Brain pericyte (primary cell): ENCODE results near the gene DNASE1L3.
"Not testable (repeated sequence)": the region's sequence is repeated elsewhere in the genome, so short reads cannot be mapped to it uniquely, and the experiment has no call there.

ENCODE experiments used
- DNase-seq: peaks from one replicate; pipeline ENCODE4 v3.0.0-alpha.2; 2012; ENCODE audit warnings: low read depth, low spot score

The DNASE1L3 gene, protein sequence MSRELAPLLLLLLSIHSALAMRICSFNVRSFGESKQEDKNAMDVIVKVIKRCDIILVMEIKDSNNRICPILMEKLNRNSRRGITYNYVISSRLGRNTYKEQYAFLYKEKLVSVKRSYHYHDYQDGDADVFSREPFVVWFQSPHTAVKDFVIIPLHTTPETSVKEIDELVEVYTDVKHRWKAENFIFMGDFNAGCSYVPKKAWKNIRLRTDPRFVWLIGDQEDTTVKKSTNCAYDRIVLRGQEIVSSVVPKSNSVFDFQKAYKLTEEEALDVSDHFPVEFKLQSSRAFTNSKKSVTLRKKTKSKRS

DNA sequence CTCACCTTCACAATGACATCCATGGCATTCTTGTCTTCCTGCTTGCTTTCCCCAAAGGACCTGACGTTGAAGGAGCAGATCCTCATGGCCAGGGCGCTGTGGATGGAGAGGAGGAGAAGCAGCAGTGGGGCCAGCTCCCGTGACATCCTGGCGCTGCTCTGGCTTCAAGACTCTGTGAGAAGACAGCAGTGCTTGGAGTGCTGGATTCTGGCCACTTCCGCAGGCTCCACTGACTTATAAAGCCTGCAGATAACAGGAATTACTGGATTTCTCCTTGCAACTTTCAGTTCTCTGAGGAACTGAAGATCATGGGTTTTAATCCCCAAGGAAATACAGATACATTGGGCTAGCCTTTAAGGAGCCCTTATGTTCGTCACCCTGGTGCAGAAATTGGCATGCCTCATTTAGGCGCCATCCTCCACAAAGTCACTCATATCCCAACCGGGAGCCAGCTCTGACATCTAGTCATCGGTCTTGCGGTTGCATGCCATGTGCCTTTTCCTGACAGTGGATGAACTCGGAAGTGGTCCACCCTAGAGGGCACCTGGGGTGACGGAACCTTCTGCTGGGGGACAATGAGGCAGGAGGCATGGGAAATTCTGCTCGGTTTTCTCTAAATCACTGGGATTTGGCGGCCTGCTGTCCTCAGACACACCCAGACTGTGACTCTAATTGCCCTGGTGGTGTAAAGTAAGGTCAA lies at the start of gene DNASE1L3:
TSS of gene DNASE1L3 (minus strand) at position 212 of the 700 bp plus-strand sequence. CDS start at position 146, 66 bp downstream.
- no peak for DNase-seq

DNA sequence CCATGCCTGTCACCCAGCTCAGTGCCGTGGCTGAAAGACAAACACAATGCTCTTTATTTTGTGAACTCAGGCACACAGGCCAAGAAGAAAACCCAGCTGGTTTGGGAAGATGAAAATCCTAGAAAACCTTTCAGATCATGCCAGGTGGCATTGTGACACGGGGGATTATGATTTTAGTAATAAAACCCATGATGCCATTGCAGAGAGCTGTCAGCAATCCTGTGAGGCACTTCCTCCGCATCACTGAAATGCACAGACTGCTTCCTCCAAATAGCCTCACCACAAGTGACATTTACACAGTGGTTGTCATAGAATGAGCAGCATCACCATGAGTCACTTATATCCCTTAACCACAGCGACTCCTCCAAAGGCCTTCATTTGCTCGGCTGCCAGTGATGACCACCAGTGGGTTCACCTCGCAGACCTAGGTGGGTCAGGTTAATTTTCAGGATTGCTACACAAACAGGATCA lies 49.5 kb upstream of the DNASE1L3 start:
- DNase-seq, result no peak

DNA sequence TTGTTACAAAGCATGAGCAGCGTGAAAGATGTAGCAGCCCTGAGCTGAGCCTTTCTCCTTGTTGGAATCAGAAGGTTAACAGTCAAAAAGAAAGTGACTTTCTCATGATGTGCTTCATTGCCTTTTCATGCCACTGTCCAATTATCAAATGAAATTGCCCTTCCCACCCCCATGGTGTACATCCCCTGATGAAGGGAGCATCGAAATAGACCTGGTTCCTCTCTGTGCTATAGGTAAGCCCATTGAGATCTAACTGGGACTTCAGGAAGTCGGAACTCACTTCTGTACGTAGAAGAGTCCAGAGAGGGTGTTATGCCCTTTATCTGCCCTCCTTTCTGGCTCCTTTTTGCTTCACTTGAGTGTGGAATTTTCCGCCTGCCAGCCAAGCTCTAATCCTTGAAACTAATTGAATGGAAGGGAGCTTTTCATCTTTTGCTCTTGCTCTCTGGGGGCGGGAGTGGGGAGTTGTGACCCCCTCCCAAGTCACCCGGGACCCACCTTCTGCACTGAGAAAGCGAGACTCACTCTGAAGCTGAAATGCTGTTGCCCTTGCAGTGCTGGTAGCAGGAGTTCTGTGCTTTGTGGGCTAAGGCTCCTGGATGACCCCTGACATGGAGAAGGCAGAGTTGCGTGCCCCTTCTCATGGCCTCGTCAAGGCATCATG lies 47.8 kb upstream of the DNASE1L3 start:
- no peak for DNase-seq

DNA sequence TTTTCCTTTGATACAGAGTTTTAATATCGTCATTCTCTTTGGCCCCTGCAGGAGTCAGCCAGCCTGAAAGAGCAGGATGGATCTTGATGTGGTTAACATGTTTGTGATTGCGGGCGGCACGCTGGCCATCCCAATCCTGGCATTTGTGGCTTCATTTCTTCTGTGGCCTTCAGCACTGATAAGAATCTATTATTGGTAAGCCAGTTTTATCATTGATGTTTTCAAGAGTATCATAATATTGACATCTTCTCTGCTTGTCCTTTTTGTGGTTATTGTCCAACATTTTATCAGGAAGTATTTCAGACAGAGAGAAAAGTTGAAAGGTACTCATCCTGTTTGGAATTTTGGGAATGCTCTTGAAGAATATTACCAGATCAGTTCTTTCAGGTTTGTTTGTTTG lies 45.7 kb upstream of the DNASE1L3 start:
- DNase-seq, result no peak

DNA sequence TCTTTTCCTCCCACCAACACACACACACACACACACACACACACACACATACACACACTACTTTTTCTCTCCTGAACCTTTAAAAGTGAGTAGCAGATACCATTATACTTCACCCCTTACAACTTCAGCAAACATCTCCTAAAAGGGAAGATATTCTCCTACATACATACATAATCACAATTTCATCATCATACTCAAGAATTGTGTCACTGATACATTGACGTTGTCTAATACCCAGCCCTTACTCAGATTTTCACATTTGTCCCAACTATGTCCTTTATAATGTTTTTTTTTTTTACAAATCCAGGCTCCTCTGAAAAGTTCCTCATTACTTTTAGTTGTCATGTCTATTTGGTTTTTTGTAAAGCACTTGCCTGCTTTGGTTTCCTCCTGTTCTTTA lies 45.3 kb upstream of the DNASE1L3 start:
- DNase-seq, result no peak

DNA sequence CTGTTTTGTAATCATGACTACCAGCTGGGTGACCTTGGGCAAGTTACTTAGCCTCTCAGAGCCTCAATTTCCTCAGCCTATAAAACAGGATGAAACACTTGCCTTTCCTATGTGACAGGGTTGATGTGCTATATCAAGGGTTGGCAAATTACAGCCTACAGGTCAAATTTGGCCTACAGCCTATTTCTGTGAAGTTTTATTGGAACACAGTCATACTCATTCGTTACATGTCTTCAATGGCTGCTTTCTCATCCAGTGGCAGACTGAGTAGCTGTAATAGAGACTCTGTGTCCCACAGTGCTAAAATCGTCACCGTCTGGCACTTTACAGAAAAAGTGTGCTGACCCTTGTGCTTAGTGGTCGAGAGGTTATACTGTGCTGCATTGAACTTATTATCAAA lies 43.4 kb upstream of the DNASE1L3 start:
- DNase-seq, result no peak

DNA sequence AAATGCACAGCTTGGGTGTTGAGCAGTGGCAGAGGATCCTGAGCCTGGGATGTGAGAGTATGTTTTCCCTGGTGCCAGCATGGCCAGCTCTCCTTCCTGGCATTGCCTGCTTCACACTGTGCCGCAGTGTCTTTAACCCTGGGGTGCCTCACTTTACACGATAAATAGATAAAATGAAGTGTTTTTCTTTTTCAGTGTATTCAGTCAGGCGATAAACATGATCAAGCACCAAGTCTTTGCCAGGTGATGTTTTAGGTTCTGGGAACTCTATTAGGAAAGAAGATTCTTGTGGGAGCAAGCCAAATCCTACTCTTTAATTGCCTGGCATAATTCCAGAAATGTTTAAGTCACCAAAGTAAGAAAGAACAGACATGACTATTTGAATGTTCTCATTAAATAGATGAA lies 40.9 kb upstream of the DNASE1L3 start:
- DNase-seq, result no peak

DNA sequence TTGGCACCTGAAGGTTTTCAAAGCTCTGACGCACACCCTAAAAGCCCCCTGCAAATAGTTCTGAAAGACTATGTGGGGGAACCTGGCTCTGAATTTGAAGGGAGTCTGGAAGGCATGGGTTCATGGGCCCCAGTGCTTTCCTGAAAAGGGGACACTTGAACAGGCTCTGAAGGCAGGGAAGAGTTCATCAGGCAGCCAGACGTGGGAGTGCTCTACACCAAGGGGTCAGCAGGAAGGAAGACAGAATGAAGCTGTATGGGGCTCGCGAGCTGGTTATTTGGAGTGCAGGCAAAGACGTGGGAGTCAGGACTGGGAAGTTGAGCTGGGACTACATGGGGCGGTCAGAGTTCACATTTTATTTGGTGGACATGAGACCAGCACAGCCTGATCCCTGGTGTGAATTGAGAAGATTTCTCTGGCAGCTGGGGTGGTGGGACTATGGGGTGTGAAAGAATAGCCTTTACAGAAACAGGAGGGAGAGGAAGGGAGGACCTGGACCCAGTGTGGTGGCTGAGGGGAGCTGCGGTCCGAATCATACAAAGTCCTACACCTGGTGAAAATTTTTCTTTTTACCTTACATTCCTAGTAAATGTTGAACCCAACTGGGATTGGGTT lies 39.4 kb upstream of the DNASE1L3 start:
- DNase-seq, result no peak

DNA sequence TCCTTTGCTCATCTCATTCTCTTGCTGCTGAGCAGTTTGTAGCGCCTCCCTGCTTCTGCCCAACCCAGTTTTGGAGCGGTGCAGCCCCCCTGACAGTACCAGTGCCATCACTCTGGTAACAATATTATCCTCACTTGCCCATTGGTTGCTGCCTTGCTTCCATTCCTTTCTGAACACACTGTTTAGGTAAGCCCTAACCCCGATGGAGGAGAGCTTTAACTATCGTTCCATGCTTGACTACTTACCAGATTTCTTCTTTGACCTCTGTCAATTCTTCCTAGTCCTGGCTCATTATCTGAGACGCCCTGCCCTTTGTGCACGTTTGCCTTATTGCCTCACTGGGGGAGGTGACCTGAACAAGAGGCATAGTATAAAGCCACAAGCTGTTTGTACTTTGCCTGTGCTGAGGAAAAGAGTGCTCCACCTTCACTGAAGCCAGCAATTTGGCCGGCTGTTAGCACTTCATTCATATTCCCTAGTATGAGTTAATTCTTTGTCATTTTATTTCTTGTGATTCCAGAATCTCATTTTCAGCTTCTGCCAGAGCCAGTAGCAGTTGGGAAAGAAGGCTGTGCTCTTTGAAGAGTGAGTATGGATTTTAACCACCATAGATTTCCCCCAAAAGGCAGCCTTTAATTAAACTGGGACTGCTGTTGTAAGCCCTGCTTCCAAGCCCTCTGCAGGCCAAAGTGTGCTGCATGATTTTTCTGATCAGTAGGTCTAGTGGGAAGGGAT lies 38.8 kb upstream of the DNASE1L3 start:
- no peak for DNase-seq

DNA sequence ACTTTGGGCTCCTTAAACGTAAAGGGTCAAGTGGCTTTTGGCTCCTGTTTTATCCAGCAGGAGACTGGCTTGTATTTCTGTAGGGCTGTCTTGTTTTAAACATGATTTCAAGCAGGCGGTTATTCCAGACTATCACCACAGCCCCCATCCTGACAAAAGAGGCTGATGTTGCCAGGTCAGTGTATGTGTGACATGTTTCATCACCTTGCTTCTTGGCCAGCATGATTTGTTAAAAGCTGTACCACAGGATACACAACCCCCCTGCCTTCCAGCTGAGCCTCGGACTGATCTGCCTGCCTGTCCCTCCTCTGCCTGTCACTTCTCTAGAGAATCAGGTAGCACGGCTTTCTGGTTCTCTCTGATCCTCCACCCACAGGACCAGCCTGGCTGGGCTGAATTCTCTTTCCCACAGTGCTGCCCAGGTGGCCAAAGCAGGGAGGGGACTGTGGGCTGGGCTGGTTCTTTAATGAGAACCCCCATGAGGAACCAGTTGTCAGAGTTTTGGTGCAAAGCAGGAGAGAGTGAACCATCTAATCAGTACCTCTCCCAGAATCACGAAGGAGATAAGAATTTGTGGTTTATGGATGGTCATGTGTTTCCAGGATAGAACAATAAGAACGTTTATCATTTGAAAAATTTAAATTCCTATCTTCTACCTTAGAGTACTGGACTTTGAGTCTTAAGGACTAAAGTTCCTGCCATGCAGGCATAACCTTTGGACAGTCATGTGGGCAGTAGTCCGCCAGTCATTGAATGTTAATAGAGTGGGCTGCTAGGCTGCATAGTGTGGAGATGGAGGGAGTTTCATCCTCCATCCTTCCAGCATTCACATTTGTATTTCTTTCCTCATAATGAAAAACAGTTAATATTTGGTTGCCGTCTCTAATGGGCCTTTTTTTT lies 35.6 kb upstream of the DNASE1L3 start:
- DNase-seq, result no peak

DNA sequence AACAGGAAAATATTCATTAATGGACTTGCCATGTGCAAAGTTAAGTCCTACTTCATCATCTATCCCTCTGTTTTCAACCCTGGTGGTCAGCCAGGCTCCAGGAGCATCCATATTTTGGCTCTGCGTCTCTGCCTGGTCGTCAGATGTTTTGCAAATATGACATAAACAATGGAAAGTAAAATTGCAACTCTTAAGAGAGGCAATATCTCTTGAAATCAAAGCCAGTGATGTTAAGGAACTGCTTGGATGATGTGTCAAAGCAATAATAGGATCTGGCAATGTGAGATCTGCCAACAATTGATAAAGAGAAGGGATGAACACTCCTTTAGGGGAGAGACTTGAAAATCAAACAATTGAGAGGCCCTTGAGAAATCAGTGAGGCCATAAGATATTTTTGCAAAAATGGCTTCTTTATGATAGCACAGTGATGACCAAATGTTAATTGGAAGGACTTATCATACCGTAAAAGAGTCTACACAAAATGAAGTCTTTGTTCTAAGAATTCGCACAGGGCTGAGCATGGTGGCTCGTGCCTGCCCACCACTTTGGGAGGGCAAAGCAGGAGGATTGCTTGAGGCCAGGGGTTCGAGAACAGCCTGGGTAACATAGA lies 33.3 kb upstream of the DNASE1L3 start:
- DNase-seq, result no peak

DNA sequence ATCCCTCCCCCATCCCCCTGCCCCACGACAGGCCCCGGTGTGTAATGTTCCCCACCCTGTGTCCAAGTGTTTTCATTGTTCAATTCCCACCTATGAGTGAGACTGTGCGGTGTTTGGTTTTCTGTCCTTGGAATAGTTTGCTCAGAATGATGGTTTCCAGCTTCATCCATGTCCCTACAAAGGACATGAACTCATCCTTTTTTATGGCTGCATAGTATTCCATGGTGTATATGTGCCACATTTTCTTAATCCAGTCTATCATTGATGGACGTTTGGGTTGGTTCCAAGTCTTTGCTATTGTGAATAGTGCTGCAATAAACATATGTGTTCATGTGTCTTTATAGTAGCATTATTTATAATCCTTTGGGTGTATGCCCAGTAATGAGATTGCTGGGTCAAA lies 32.1 kb upstream of the DNASE1L3 start:
- not testable (repeated sequence) for DNase-seq

DNA sequence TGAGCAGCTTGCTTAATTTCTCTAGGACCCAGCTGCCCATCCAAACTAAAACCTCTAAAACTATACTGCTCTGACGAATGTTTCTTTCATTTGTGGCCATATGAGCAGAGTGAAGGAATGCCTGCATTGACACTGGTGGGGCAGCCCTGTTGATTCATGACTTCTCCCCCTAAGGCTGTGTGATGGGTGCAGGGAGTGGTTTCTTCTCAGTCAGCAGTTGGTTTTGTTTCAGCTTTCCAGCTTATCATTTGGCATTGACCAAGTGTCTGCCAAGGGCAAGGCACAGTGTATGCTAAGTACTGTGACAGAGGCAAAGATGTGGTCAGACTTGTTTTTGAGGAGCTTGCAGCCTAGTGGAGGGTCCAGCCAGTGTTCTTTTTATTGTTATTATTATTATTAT lies 31.6 kb upstream of the DNASE1L3 start:
- no peak for DNase-seq

DNA sequence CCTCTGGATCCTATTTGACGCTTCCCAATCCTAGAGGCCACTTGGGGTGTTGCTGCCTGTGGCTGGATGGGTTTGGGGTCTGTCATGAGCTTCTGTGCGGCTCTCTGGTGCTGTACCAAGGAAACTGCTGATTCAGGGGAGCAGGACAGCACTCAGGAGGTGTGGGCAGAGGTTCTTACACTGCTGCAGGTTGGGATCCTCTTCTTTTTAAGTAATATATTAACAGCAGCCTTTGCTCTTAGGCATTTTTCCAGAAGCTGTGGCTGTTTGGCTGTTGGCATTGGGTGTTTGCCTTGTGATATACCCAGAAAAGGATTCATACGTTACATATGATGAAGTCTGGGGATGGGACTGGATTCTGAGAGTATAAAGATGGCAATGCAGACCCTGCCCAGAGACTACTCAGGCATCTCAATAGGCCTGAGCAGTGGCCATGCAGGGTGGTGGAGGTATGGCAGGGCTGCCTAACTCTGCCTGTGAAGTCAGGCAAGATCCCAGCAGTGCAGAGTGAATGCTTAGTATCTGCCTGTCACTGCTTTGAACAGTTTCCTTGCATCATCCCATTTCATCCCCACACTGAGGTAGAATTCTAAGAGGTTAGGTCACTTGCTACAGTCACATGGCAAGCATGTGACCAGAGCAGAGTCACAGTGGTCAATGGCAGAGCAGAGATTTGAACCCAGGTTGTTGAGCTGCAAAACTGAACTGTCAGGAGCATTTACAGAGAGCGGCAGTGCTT lies 30.7 kb upstream of the DNASE1L3 start:
- DNase-seq, result no peak

DNA sequence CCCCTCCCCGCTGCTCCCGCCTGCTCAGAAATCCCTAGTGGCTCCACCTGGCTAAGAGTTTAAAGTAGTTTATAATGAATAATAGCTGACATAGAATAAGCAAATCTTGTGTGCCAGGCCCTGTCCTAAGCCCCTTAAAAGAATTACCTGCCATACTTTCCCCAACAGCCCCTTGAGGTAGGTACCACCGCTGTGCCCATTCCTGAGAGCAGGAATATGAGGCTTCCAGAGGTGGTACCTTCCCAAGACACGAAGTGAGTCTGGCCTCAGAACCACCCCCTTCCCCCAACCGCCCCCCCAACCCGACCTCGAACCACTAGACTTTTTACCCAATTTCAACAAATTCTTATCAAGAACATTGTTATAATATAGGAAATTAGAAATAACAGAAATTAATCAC lies 28.1 kb upstream of the DNASE1L3 start:
- DNase-seq, result no peak

DNA sequence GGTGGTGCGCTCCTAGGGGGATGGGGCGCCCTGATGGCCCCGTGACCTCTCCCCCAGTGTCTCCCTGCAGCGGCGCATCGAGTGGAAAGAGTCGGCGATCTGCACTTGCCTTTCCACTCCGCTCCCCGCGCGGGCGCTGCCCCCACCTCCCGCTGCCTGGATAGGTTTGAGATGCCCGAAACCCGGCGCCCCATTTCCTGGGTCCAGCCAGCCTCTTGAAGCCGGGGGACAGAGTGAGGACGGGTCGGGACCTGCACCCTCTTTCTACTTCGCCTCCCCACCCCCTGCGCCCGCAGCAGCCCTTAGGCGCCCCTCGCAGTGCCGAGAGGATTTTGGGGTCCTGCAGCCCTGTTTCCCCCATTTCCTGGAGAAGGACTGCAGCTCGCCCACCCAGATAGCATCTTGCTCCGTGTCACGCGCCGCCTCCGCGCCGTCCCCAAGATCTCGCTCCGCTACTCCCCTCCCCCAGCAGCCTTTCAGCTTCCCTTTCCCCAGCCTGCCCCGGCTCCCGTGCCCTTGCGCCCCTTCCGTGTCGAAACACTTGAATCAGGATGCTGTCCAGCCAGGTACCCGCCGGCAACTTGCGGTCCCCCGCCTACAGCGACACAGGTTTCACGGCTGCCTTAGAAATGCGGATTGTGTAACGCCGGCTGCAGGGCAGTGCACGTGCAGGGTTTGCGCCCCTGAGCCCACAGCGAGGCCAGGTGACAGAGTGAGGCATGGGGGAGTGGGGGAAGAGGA lies 27.3 kb upstream of the DNASE1L3 start:
- no peak for DNase-seq

DNA sequence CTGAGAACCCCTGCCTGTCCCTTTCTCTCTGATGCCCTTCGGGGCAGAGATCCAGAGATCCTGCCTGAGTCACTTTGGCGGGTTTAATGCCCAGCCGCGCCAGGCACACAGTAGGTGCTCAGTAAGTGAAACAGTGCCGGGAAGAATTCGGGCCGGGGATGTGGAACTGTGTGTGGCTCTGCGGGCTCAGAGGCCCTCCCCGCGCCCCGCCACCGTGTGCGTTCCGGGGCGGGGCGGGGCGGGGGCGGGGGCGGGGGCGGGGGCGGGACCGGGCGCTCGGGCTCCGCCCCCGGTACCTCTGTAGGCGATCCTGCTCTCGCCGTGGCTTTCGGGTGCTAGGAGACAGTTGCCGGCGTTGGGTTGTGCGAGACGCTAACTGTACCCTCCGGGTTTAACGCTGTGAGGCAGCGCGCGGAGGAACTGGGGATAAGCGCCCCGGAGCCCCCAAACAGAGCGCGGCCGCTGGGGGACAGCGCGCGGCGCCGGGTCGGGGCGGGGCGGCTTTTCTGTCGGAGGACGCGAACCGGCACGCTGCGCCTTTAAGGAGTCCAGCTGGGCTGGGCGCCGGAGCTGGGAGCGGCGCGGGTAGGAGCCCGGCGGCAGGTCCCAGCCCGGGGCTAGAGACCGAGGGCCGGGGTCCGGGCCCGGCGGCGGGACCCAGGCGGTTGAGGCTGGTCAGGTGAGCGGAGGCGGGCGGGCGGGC lies 26.6 kb upstream of the DNASE1L3 start, which contains the start of gene ABHD6:
TSS of gene ABHD6 (plus strand) at position 555 of the 703 bp plus-strand sequence. CDS start 18,795 bp downstream, outside the sequence.
- DNase-seq, result peak; percentile 26
